Neural progenitor cell (in vitro differentiated cells): Measurements from ENCODE around the gene KRT77.

Experiments used
- CTCF ChIP-seq: fragments of 200-600 bp; sonication (generic); IDR thresholded peaks from 2 replicates; pipeline ENCODE4 v1.5.1; 2017; ENCODE audit warnings: antibody characterized with exemption, mild to moderate bottlenecking
- EZH2 ChIP-seq: fragments of 200-600 bp; sonication (generic); IDR thresholded peaks from 2 replicates; pipeline ENCODE4 v1.6.1; 2017; ENCODE audit warnings: antibody characterized with exemption, mild to moderate bottlenecking, moderate library complexity

GRCh38 chr12:52667931-52668330 is 35.4 kb downstream of the KRT77 start:
- TF ChIP-seq CTCF (no peak), EZH2 (no peak)
